Esophagus squamous epithelium (tissue), 5 donors: Measurements from ENCODE around the gene CBR1. TPM values are rescaled to one million over a fixed set of nuclear protein-coding genes. Genes with fewer than 3 reads are reported as not detected.

ENCODE experiments used
- DNase-seq: peaks from one replicate; lab custom pipeline; 2025; lab: John Stamatoyannopoulos, UW
- H3K27ac ChIP-seq, 4 donors: fragments of 200-600 bp; sonication (generic); one replicate each; pipeline ENCODE4 v1.5.1; 2016 to 2019; ENCODE audit warnings: mild to moderate bottlenecking in 1 of 4
- H3K27me3 ChIP-seq, 4 donors: fragments of 200-600 bp; sonication (generic); 1 replicate in 3 of 4; 2 replicates in 1 of 4; pipeline versions ENCODE4 v1.5.1 to v1.6.0; 2017 to 2021; ENCODE audit warnings: antibody characterized with exemption in 1 of 4
- H3K36me3 ChIP-seq, 3 donors: fragments of 200-600 bp; sonication (generic); one replicate each; pipeline ENCODE4 v1.5.1; 2016 to 2019
- H3K4me1 ChIP-seq, 3 donors: fragments of 200-600 bp; sonication (generic); one replicate each; pipeline ENCODE4 v1.5.1; 2017 to 2019
- H3K4me3 ChIP-seq, 4 donors: fragments of 200-600 bp; sonication (generic); 1 replicate in 3 of 4; 2 replicates in 1 of 4; pipeline ENCODE4 v1.5.1; 2016 to 2019; ENCODE audit warnings: mild to moderate bottlenecking in 2 of 4, moderate library complexity in 1 of 4
- H3K9me3 ChIP-seq, 3 donors: fragments of 200-600 bp; sonication (generic); one replicate each; pipeline ENCODE4 v1.5.1; 2016 to 2019
- POLR2A ChIP-seq, 4 donors: fragments of 450-650 bp; IDR thresholded peaks; one replicate each; pipeline ENCODE4 v1.6.1; 2017; ENCODE audit warnings: antibody characterized with exemption in 4 of 4, mild to moderate bottlenecking in 4 of 4, moderate library complexity in 3 of 4
- WGBS, 2 donors: methylation state at CpG; one replicate each; pipeline ENCODE4 v1.1.5; 2018; 5-methylcytosine and 5-hydroxymethylcytosine counted together
- intact Hi-C: fragments of 100-400 bp; cut with DNase I; formaldehyde crosslinking; loops from one replicate; pipeline ENCODE4 v1.15.0; 2022
- total RNA-seq, 4 donors: library from RNA; depleted of rRNA; stranded (reverse); fragments of >200 nt; gene quantifications; one replicate each; pipeline ENCODE4 v1.1.0, GENCODE V29; 2016
- TF ChIP-seq, protein P1 (sequence below), 6 experiments: fragments of 450-650 bp in 4 of 6; fragments of 200-600 bp in 2 of 6; sonication (generic) in 2 of 6; IDR thresholded peaks; one replicate each; pipeline ENCODE4 v1.5.1; 2016 to 2019; ENCODE audit warnings: antibody characterized with exemption in 6 of 6, mild to moderate bottlenecking in 4 of 6, moderate library complexity in 4 of 6
- donor health status: DM: yes; HTN: yes; CAD: no.

Gene CBR1
- total RNA-seq, 4 donors from 2014 or later = 320 to 932 (median 584) TPM

DNA sequence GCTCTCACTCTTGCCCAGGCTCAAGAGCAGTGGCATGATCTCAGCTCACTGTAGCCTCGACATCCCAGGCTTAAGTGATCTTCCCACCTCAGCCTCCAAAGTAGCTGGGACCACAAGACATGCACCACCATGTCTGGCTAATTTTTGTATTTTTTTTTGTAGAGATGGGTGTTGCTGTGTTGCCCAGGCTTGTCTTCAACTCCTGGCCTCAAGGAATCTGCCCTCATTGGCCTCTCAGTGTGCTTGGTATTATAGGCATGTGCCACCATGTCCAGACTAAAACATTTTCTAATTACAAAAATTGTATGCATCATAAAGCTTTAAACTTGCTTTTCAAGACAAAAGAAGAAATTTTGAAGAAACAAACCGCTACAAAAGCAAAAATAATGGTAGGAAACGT, 20.1 kb downstream of the CBR1 start:
- peaks cover 0 to 30% (median 8%) of the 10 kb centered on the region in 3 donors for H3K4me1 ChIP-seq
- H3K9me3 ChIP-seq = peaks cover 0 to 15% (median 7%) of the 10 kb centered on the region in 3 donors
- no peaks in the 10 kb centered on the region for H3K27me3 ChIP-seq
- H3K27ac ChIP-seq = peak overlapping the region in 3 of 4 donors; percentile 24 to 58 (median 40)
- H3K36me3 ChIP-seq = no peaks in the 10 kb centered on the region
- intact Hi-C loops = no loop called here
- no peak for DNase-seq
- H3K4me3 ChIP-seq = no peak overlapping the region
- TF ChIP-seq POLR2A (IDR thresholded peaks at IDR 0.05) = no peak
- TF ChIP-seq, protein P1, sequence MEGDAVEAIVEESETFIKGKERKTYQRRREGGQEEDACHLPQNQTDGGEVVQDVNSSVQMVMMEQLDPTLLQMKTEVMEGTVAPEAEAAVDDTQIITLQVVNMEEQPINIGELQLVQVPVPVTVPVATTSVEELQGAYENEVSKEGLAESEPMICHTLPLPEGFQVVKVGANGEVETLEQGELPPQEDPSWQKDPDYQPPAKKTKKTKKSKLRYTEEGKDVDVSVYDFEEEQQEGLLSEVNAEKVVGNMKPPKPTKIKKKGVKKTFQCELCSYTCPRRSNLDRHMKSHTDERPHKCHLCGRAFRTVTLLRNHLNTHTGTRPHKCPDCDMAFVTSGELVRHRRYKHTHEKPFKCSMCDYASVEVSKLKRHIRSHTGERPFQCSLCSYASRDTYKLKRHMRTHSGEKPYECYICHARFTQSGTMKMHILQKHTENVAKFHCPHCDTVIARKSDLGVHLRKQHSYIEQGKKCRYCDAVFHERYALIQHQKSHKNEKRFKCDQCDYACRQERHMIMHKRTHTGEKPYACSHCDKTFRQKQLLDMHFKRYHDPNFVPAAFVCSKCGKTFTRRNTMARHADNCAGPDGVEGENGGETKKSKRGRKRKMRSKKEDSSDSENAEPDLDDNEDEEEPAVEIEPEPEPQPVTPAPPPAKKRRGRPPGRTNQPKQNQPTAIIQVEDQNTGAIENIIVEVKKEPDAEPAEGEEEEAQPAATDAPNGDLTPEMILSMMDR (IDR thresholded peaks at IDR 0.05) = no peak
- WGBS, 2 donors = 36 to 52% methylated on average over 3 of the region's 3 CpGs

DNA sequence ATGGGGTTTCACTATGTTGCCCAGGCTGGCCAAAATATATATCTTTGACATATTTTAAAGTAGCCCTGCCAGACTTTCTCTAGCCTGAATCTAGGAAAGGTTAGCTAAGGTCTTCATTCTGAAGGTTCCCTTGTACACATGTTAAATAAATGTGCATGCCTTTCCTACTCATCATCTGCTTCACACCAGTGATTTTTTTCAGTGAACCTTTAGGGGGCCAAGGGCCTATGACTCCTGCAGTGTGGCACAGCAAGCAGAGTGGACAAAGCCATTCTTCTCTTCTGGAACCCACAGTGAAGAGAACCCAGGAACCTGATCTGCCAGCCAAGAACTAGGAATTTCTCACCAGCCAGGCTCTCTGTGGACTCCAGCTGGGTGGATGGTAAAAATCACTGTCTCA, 22.9 kb downstream of the CBR1 start:
- no peaks in the 10 kb centered on the region for H3K36me3 ChIP-seq
- intact Hi-C loops = no loop called here
- peaks cover 0 to 44% (median 18%) of the 10 kb centered on the region in 3 donors for H3K4me1 ChIP-seq
- H3K27me3 ChIP-seq = no peaks in the 10 kb centered on the region
- DNase-seq = no peak
- H3K4me3 ChIP-seq = no peak overlapping the region
- peaks cover 0 to 15% (median 7%) of the 10 kb centered on the region in 3 donors for H3K9me3 ChIP-seq
- H3K27ac ChIP-seq = no peak overlapping the region
- TF ChIP-seq POLR2A (IDR thresholded peaks at IDR 0.05) = no peak
- TF ChIP-seq, protein P1 (IDR thresholded peaks at IDR 0.05) = no peak

DNA sequence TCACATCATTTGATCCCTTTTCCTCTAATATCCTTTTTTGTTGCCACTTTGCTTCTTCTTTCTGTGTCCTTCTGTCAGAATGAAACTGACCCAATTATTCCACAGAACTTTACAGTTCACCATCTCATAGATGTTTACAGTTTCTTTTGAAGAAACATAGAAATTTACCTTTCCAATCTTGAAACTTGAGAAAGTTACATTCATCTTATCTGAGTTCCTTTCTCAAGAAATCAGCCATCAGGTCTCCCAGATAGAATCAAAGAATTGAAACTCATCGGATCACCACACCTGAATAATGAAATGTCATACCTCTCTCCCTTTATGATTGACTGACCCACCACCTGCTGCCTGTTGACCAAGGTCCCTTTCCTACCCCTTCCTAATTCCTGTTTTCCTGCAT, 23.7 kb downstream of the CBR1 start:
- H3K27me3 ChIP-seq = no peaks in the 10 kb centered on the region
- H3K27ac ChIP-seq = no peak overlapping the region
- TF ChIP-seq, protein P1 (IDR thresholded peaks at IDR 0.05) = no peak
- no peak for TF ChIP-seq POLR2A (IDR thresholded peaks at IDR 0.05)
- peaks cover 0 to 15% (median 7%) of the 10 kb centered on the region in 3 donors for H3K9me3 ChIP-seq
- WGBS, 2 donors = 96 to 100% methylated on average over 1 of the region's 1 CpG
- no peaks in the 10 kb centered on the region for H3K36me3 ChIP-seq
- H3K4me3 ChIP-seq = no peak overlapping the region
- DNase-seq = no peak
- peaks cover 0 to 52% (median 24%) of the 10 kb centered on the region in 3 donors for H3K4me1 ChIP-seq
- intact Hi-C loops = no loop called here

DNA sequence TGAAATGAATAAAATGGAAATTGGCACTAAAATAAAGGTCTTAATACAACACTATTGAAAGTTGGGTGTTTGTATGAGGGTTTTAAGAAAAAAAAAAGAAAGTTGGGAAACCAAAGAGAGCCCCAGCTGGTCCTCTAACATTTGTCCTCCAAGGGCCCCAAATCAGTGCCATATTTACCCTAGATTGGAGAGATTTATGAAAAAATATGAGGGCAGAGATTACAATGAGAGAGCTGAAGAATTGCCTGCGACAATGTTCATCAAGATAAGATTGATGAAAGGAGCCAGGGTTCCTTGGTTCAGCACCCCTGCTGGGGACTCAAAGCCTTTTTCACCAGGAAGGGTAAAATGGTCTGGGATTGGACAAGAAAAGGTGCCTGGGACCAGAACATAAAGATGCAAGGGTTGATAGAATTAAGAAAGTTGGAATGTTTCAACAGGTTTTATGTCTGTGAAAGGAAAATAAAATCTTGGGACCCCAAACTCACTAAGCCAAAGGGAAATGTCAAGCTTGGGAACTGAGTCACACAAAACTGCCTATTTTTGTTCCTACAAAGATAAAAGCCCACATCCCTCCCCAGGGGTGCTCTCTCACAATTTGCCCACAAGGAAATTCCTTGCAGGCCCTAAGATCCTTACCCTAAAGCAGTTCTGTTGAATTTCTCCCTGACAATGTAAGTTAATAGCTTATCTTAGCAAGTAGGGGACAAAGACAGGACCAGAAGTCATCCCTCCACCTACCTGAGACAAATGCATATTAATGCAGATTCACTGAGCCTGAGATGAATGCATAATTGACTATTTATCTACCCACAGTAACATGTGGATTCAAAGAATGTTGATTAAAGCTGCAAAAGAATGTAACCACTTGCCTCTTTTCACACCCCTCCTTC, 26.8 kb downstream of the CBR1 start:
- no peak for DNase-seq
- no peak overlapping the region for H3K4me3 ChIP-seq
- H3K27me3 ChIP-seq = no peaks in the 10 kb centered on the region
- H3K27ac ChIP-seq = peak overlapping the region; percentile 25 to 73 (median 52)
- no peak for TF ChIP-seq POLR2A (IDR thresholded peaks at IDR 0.05)
- TF ChIP-seq, protein P1 (IDR thresholded peaks at IDR 0.05) = no peak
- H3K9me3 ChIP-seq = peaks cover 0 to 15% (median 7%) of the 10 kb centered on the region in 3 donors
- intact Hi-C loops = no loop called here
- H3K4me1 ChIP-seq = peaks cover 0 to 37% (median 16%) of the 10 kb centered on the region in 3 donors
- H3K36me3 ChIP-seq = no peaks in the 10 kb centered on the region
- 84 to 88% methylated on average over 1 of the region's 1 CpG for WGBS, 2 donors
